ENCODE data around the gene TRIM31. TPM values are rescaled to one million over a fixed set of nuclear protein-coding genes. Genes with fewer than 3 reads are reported as not detected.
"Not testable (repeated sequence)": the region's sequence is repeated elsewhere in the genome, so short reads cannot be mapped to it uniquely, and the experiment has no call there.

Gene TRIM31
- polyA plus RNA-seq, 2 donors, result 0.11 to 0.22 TPM

GRCh38 chr6:30149234-30149633, 36.3 kb upstream of the TRIM31 start:
- Histone ChIP-seq H3K4me3 (ENCODE audit: low read depth in 1 of 2, low read length in 2 of 2) (no peak overlapping the region), H3K4me1 (ENCODE audit: control insufficient read depth in 2 of 2, insufficient read depth in 2 of 2, low read length in 1 of 2) (no peaks in the 10 kb centered on the region), H3K27me3 (ENCODE audit: control insufficient read depth in 1 of 2, insufficient read depth in 2 of 2, low read length in 2 of 2) (no peaks in the 10 kb centered on the region), H3K9me3 (ENCODE audit: control insufficient read depth in 2 of 2, insufficient read depth in 1 of 2, low read depth in 1 of 2, low read length in 1 of 2) (no peaks in the 10 kb centered on the region), H3K36me3 (ENCODE audit: control insufficient read depth in 2 of 2, insufficient read depth in 2 of 2, low read length in 1 of 2) (no peaks in the 10 kb centered on the region), H3K27ac (ENCODE audit: low read depth in 2 of 2, low read length in 1 of 2) (no peak overlapping the region)
- 58 to 61% methylated on average over 3 of the region's 3 CpGs for WGBS, 2 donors

- WGBS, 2 donors, result 74 to 83% methylated on average over 3 of the region's 3 CpGs
- H3K36me3 ChIP-seq (ENCODE audit: control insufficient read depth in 2 of 2, insufficient read depth in 2 of 2, low read length in 1 of 2), result no peaks in the 10 kb centered on the region
- H3K27me3 ChIP-seq (ENCODE audit: control insufficient read depth in 1 of 2, insufficient read depth in 2 of 2, low read length in 2 of 2), result no peaks in the 10 kb centered on the region
- no peak overlapping the region for H3K27ac ChIP-seq (ENCODE audit: low read depth in 2 of 2, low read length in 1 of 2)
- no peaks in the 10 kb centered on the region for H3K9me3 ChIP-seq (ENCODE audit: control insufficient read depth in 2 of 2, insufficient read depth in 1 of 2, low read depth in 1 of 2, low read length in 1 of 2)
- H3K4me3 ChIP-seq (ENCODE audit: low read depth in 1 of 2, low read length in 2 of 2), result no peak overlapping the region
- H3K4me1 ChIP-seq (ENCODE audit: control insufficient read depth in 2 of 2, insufficient read depth in 2 of 2, low read length in 1 of 2), result no peaks in the 10 kb centered on the region
These were observed 34.2 kb upstream of the TRIM31 start for GRCh38 chr6:30147096-30147495.

DNA sequence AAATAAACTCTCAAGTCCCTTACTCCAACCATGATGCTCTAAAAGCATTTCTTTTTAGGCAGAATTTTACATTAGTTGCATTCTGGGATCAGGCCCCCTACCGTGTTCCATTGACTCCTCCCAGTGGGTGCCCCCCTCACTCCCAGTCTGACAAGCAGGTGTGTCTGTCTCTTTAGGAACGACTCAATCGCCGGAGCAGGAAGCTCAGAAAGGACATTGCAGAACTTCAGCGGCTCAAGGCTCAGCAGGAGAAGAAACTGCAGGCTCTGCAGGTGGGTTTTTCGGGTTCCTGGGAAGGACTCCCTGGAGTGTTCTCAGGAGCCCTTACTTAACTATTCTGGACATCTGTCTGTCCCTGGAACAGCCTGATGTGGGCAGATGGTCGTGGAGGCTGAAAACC, 32.9 kb upstream of the TRIM31 start:
- WGBS, 2 donors, result 64% methylated on average over 7 of the region's 7 CpGs
- Histone ChIP-seq H3K4me1 (ENCODE audit: control insufficient read depth in 2 of 2, insufficient read depth in 2 of 2, low read length in 1 of 2) (no peaks in the 10 kb centered on the region), H3K27me3 (ENCODE audit: control insufficient read depth in 1 of 2, insufficient read depth in 2 of 2, low read length in 2 of 2) (no peaks in the 10 kb centered on the region), H3K9me3 (ENCODE audit: control insufficient read depth in 2 of 2, insufficient read depth in 1 of 2, low read depth in 1 of 2, low read length in 1 of 2) (no peaks in the 10 kb centered on the region), H3K27ac (ENCODE audit: low read depth in 2 of 2, low read length in 1 of 2) (no peak overlapping the region), H3K4me3 (ENCODE audit: low read depth in 1 of 2, low read length in 2 of 2) (no peak overlapping the region), H3K36me3 (ENCODE audit: control insufficient read depth in 2 of 2, insufficient read depth in 2 of 2, low read length in 1 of 2) (no peaks in the 10 kb centered on the region)

DNA sequence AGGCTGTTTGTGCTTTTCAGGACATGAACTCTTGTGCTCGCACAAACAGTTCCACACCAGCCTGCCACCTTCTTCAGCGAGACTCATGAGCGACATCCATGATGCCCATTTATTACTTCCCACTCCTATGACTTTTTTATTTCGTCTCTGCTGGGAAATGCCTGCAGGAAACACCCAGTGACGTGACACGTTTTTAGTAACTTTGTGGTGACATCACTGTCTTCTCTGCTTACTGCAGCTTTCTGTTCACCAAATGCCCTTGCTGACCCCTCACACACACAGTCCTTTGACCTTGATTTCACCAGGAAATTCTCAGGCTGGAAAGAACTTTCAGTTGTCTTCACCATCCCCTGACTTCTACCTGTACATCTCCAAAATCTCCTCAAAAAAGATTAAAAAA, 31.9 kb upstream of the TRIM31 start:
- 60 to 71% methylated on average over 6 of the region's 6 CpGs for WGBS, 2 donors
- Histone ChIP-seq H3K9me3 (ENCODE audit: control insufficient read depth in 2 of 2, insufficient read depth in 1 of 2, low read depth in 1 of 2, low read length in 1 of 2) (no peaks in the 10 kb centered on the region), H3K36me3 (ENCODE audit: control insufficient read depth in 2 of 2, insufficient read depth in 2 of 2, low read length in 1 of 2) (no peaks in the 10 kb centered on the region), H3K4me1 (ENCODE audit: control insufficient read depth in 2 of 2, insufficient read depth in 2 of 2, low read length in 1 of 2) (no peaks in the 10 kb centered on the region), H3K27ac (ENCODE audit: low read depth in 2 of 2, low read length in 1 of 2) (no peak overlapping the region), H3K4me3 (ENCODE audit: low read depth in 1 of 2, low read length in 2 of 2) (no peak overlapping the region), H3K27me3 (ENCODE audit: control insufficient read depth in 1 of 2, insufficient read depth in 2 of 2, low read length in 2 of 2) (no peaks in the 10 kb centered on the region)

- H3K9me3 ChIP-seq (ENCODE audit: control insufficient read depth in 2 of 2, insufficient read depth in 1 of 2, low read depth in 1 of 2, low read length in 1 of 2), result no peaks in the 10 kb centered on the region
- peaks cover 0 to under 1% of the 10 kb centered on the region in 2 donors for H3K27me3 ChIP-seq (ENCODE audit: control insufficient read depth in 1 of 2, insufficient read depth in 2 of 2, low read length in 2 of 2)
- H3K27ac ChIP-seq (ENCODE audit: low read depth in 2 of 2, low read length in 1 of 2), result no peak overlapping the region
- H3K4me1 ChIP-seq (ENCODE audit: control insufficient read depth in 2 of 2, insufficient read depth in 2 of 2, low read length in 1 of 2), result no peaks in the 10 kb centered on the region
- 48 to 52% methylated on average over 2 of the region's 2 CpGs for WGBS, 2 donors
- no peaks in the 10 kb centered on the region for H3K36me3 ChIP-seq (ENCODE audit: control insufficient read depth in 2 of 2, insufficient read depth in 2 of 2, low read length in 1 of 2)
- H3K4me3 ChIP-seq (ENCODE audit: low read depth in 1 of 2, low read length in 2 of 2), result no peak overlapping the region
These were observed 30.9 kb upstream of the TRIM31 start for GRCh38 chr6:30143780-30144179.

GRCh38 chr6:30142665-30143064, 29.8 kb upstream of the TRIM31 start:
- Histone ChIP-seq H3K9me3 (ENCODE audit: control insufficient read depth in 2 of 2, insufficient read depth in 1 of 2, low read depth in 1 of 2, low read length in 1 of 2) (no peaks in the 10 kb centered on the region), H3K27ac (ENCODE audit: low read depth in 2 of 2, low read length in 1 of 2) (no peak overlapping the region), H3K36me3 (ENCODE audit: control insufficient read depth in 2 of 2, insufficient read depth in 2 of 2, low read length in 1 of 2) (no peaks in the 10 kb centered on the region), H3K4me1 (ENCODE audit: control insufficient read depth in 2 of 2, insufficient read depth in 2 of 2, low read length in 1 of 2) (no peaks in the 10 kb centered on the region), H3K4me3 (ENCODE audit: low read depth in 1 of 2, low read length in 2 of 2) (no peak overlapping the region), H3K27me3 (ENCODE audit: control insufficient read depth in 1 of 2, insufficient read depth in 2 of 2, low read length in 2 of 2) (peaks cover 0 to 3% of the 10 kb centered on the region in 2 donors)
- WGBS, 2 donors, result 58 to 66% methylated on average over 3 of the region's 3 CpGs

DNA sequence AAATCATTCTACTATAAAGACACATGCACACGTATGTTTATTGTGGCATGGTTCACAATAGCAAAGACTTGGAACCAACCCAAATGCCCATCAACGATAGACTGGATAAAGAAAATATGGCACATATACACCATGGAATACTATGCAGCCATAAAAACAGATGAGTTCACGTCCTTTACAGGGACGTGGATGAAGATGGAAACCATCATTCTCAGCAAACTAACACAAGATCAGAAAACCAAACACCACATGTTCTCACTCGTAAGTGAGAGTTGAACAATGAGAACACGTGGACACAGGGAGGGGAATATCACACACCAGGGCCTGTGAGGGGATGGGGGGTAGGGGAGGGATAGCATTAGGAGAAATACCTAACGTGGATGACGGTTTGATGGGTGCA, 27.4 kb upstream of the TRIM31 start:
- H3K4me3 ChIP-seq (ENCODE audit: low read depth in 1 of 2, low read length in 2 of 2); H3K36me3 ChIP-seq (ENCODE audit: control insufficient read depth in 2 of 2, insufficient read depth in 2 of 2, low read length in 1 of 2); H3K27ac ChIP-seq (ENCODE audit: low read depth in 2 of 2, low read length in 1 of 2); H3K4me1 ChIP-seq (ENCODE audit: control insufficient read depth in 2 of 2, insufficient read depth in 2 of 2, low read length in 1 of 2); H3K27me3 ChIP-seq (ENCODE audit: control insufficient read depth in 1 of 2, insufficient read depth in 2 of 2, low read length in 2 of 2); H3K9me3 ChIP-seq (ENCODE audit: control insufficient read depth in 2 of 2, insufficient read depth in 1 of 2, low read depth in 1 of 2, low read length in 1 of 2): not testable (repeated sequence)
- WGBS, 2 donors, result 82% methylated on average over 8 of the region's 8 CpGs

DNA sequence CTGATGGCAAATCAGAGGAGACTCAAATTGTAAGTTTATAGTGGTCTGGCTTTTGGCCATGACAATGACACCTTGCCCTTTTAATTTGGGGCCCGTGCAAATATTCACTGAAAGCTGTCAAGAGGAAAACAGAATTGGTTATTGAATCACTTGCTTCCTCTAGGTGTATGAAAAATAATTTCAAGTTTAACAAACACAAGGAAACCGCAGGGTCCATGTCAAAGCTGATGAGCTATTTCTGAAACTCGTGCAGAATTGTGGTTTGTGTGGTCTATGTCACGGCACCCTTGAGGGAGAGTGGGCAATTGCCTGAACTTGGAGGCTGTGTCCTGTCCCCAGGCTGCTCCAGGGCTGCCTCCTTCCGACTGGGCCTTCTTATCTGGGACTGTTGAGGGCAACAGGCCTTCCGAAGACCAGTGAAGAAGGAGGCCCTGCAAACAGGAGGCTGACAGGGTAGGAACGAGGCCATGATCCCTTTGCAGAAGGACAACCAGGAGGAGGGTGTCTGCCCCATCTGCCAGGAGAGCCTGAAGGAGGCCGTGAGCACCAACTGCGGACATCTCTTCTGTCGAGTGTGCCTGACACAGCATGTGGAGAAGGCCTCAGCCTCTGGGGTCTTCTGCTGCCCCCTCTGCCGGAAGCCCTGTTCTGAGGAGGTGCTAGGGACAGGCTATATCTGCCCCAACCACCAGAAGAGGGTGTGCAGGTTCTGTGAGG, 23.8 kb upstream of the TRIM31 start:
- no peaks in the 10 kb centered on the region for H3K4me1 ChIP-seq (ENCODE audit: control insufficient read depth in 2 of 2, insufficient read depth in 2 of 2, low read length in 1 of 2)
- 73 to 76% methylated on average over 11 of the region's 11 CpGs for WGBS, 2 donors
- no peaks in the 10 kb centered on the region for H3K36me3 ChIP-seq (ENCODE audit: control insufficient read depth in 2 of 2, insufficient read depth in 2 of 2, low read length in 1 of 2)
- peaks cover 0 to 3% of the 10 kb centered on the region in 2 donors for H3K27me3 ChIP-seq (ENCODE audit: control insufficient read depth in 1 of 2, insufficient read depth in 2 of 2, low read length in 2 of 2)
- no peaks in the 10 kb centered on the region for H3K9me3 ChIP-seq (ENCODE audit: control insufficient read depth in 2 of 2, insufficient read depth in 1 of 2, low read depth in 1 of 2, low read length in 1 of 2)
- H3K4me3 ChIP-seq (ENCODE audit: low read depth in 1 of 2, low read length in 2 of 2), result no peak overlapping the region
- H3K27ac ChIP-seq (ENCODE audit: low read depth in 2 of 2, low read length in 1 of 2), result no peak overlapping the region

- H3K27me3 ChIP-seq (ENCODE audit: control insufficient read depth in 1 of 2, insufficient read depth in 2 of 2, low read length in 2 of 2), result peaks cover 0 to 3% of the 10 kb centered on the region in 2 donors
- H3K27ac ChIP-seq (ENCODE audit: low read depth in 2 of 2, low read length in 1 of 2), result no peak within 1 kb of the TSS
- 48 to 69% methylated on average over 4 of the region's 4 CpGs for WGBS, 2 donors
- no peaks in the 10 kb centered on the region for H3K9me3 ChIP-seq (ENCODE audit: control insufficient read depth in 2 of 2, insufficient read depth in 1 of 2, low read depth in 1 of 2, low read length in 1 of 2)
- H3K36me3 ChIP-seq (ENCODE audit: control insufficient read depth in 2 of 2, insufficient read depth in 2 of 2, low read length in 1 of 2), result no peaks in the 10 kb centered on the region
- no peak within 1 kb of the TSS for H3K4me3 ChIP-seq (ENCODE audit: low read depth in 1 of 2, low read length in 2 of 2)
- H3K4me1 ChIP-seq (ENCODE audit: control insufficient read depth in 2 of 2, insufficient read depth in 2 of 2, low read length in 1 of 2), result no peaks in the 10 kb centered on the region
These were observed 22.9 kb upstream of the TRIM31 start, which contains the start of gene TRIM40 for GRCh38 chr6:30135757-30136156. Gene TRIM40 (plus strand): TSS chr6:30136140. CDS start chr6:30137037, 897 bp downstream.

GRCh38 chr6:30135147-30135546, 22.3 kb upstream of the TRIM31 start:
- 83 to 88% methylated on average over 2 of the region's 2 CpGs for WGBS, 2 donors
- H3K36me3 ChIP-seq (ENCODE audit: control insufficient read depth in 2 of 2, insufficient read depth in 2 of 2, low read length in 1 of 2), result no peaks in the 10 kb centered on the region
- H3K27me3 ChIP-seq (ENCODE audit: control insufficient read depth in 1 of 2, insufficient read depth in 2 of 2, low read length in 2 of 2), result peaks cover 0 to 3% of the 10 kb centered on the region in 2 donors
- H3K4me1 ChIP-seq (ENCODE audit: control insufficient read depth in 2 of 2, insufficient read depth in 2 of 2, low read length in 1 of 2), result no peaks in the 10 kb centered on the region
- no peak overlapping the region for H3K4me3 ChIP-seq (ENCODE audit: low read depth in 1 of 2, low read length in 2 of 2)
- no peaks in the 10 kb centered on the region for H3K9me3 ChIP-seq (ENCODE audit: control insufficient read depth in 2 of 2, insufficient read depth in 1 of 2, low read depth in 1 of 2, low read length in 1 of 2)
- H3K27ac ChIP-seq (ENCODE audit: low read depth in 2 of 2, low read length in 1 of 2), result no peak overlapping the region

Data from esophagus (tissue), 2 donors.